OCI-LY7 (cell line): Measurements from ENCODE around the gene CCL14. TPM values are rescaled to one million over a fixed set of nuclear protein-coding genes. Genes with fewer than 3 reads are reported as not detected.

Source experiments
- BruUV-seq: library from RNA; stranded (reverse); fragments of 400-500 nt; replicated peaks from 2 replicates; lab custom pipeline; 2021; lab: Mats Ljungman, UMichigan
- CTCF ChIA-PET: fragments of 300-600 bp; sonication (Branson Sonifier 250); formaldehyde crosslinking; loops from one replicate; lab custom pipeline; 2022; ENCODE audit warnings: antibody characterized with exemption; ENCODE audit not compliant: unreplicated experiment; lab: Charles Lee
- POLR2A ChIA-PET: fragments of 300-600 bp; sonication (Branson Sonifier 250); formaldehyde crosslinking; loops from one replicate; lab custom pipeline; 2022; ENCODE audit warnings: antibody characterized with exemption; lab: Charles Lee
- DNase-seq: peaks from one replicate; pipeline ENCODE4 v3.0.0-alpha.2; 2015; ENCODE audit warnings: low spot score
- H2AFZ ChIP-seq: fragments of 200-600 bp; sonication (generic), shearing (Covaris generic); 2 replicates; pipeline ENCODE4 v1.6.1; 2014; ENCODE audit warnings: mild to moderate bottlenecking, antibody characterized with exemption, low read length, moderate library complexity
- H3K27ac ChIP-seq: fragments of 200-600 bp; sonication (generic); 2 replicates; pipeline ENCODE4 v1.5.1; 2014; ENCODE audit warnings: mixed run types, low read depth, mild to moderate bottlenecking, moderate library complexity, low read length, inconsistent platforms; ENCODE audit not compliant: poor library complexity, severe bottlenecking
- H3K36me3 ChIP-seq: fragments of 200-600 bp; sonication (generic); 2 replicates; pipeline ENCODE4 v1.6.1; 2014; ENCODE audit warnings: mild to moderate bottlenecking, antibody characterized with exemption, low read length, moderate library complexity, mixed read lengths; ENCODE audit not compliant: insufficient read depth
- H3K4me1 ChIP-seq: fragments of 200-600 bp; sonication (generic); 2 replicates; pipeline ENCODE4 v1.5.1; 2014; ENCODE audit warnings: mild to moderate bottlenecking, low read length; ENCODE audit not compliant: insufficient read depth, poor library complexity, severe bottlenecking
- H3K4me2 ChIP-seq: fragments of 200-600 bp; sonication (generic); 2 replicates; pipeline ENCODE4 v1.6.1; 2014; ENCODE audit warnings: mild to moderate bottlenecking, low read length
- H3K4me3 ChIP-seq: fragments of 200-600 bp; sonication (generic); 2 replicates; pipeline ENCODE4 v1.5.1; 2014; ENCODE audit warnings: mild to moderate bottlenecking, low read depth, low read length; ENCODE audit not compliant: poor library complexity, severe bottlenecking
- H3K79me2 ChIP-seq: fragments of 200-600 bp; sonication (generic); 2 replicates; pipeline ENCODE4 v1.6.1; 2016; ENCODE audit warnings: low read depth, mild to moderate bottlenecking, low read length, moderate library complexity, mixed read lengths; ENCODE audit not compliant: insufficient read depth
- H3K9me2 ChIP-seq: fragments of 200-600 bp; sonication (generic); 2 replicates; pipeline ENCODE4 v1.6.1; 2016; ENCODE audit warnings: mild to moderate bottlenecking, low read length, mixed read lengths; ENCODE audit not compliant: insufficient read depth
- H3K9me3 ChIP-seq: fragments of 200-600 bp; sonication (generic); 2 replicates; pipeline ENCODE4 v1.6.1; 2014; ENCODE audit warnings: mild to moderate bottlenecking, mixed run types, low read length, mixed read lengths
- H4K20me1 ChIP-seq: fragments of 200-600 bp; sonication (generic); 2 replicates; pipeline ENCODE4 v1.6.1; 2014; ENCODE audit warnings: mild to moderate bottlenecking, antibody characterized with exemption, low read length, moderate library complexity, mixed read lengths; ENCODE audit not compliant: insufficient read depth
- CTCF ChIP-seq: fragments of 200-600 bp; sonication (generic); conservative IDR thresholded peaks from 2 replicates; pipeline ENCODE4 v1.5.1; 2014; ENCODE audit warnings: mild to moderate bottlenecking, antibody characterized with exemption, low read length, moderate library complexity, mixed read lengths
- EZH2phosphoT487 ChIP-seq: fragments of 200-600 bp; sonication (generic); IDR thresholded peaks from 2 replicates; pipeline ENCODE4 v1.6.1; 2018; ENCODE audit warnings: low read depth, borderline replicate concordance, mild to moderate bottlenecking, mixed run types, antibody characterized with exemption, low read length, moderate library complexity, mixed read lengths
- intact Hi-C: fragments of 100-400 bp; cut with micrococcal nuclease; formaldehyde crosslinking; loops from one replicate; pipeline ENCODE4 v1.10.0; 2022; ENCODE audit not compliant: unreplicated experiment
- total RNA-seq, 2 experiments: library from RNA; depleted of rRNA in 1 of 2; stranded (reverse); fragments of >200 nt in 1 of 2; shearing (Covaris generic) in 1 of 2; gene quantifications; 2 replicates each; pipeline ENCODE4 v1.2.3, GENCODE V29; 2014 to 2022

Gene CCL14
- total RNA-seq, 2 experiments from 2014 or later, result not detected

- Histone ChIP-seq H3K27ac (no peak within 1 kb of the TSS), H3K79me2 (no peaks in the 10 kb centered on the region), H2AFZ (no peak within 1 kb of the TSS), H3K4me2 (no peak within 1 kb of the TSS), H3K4me3 (no peak within 1 kb of the TSS), H4K20me1 (no peaks in the 10 kb centered on the region), H3K9me2 (no peaks in the 10 kb centered on the region), H3K4me1 (no peaks in the 10 kb centered on the region), H3K9me3 (no peaks in the 10 kb centered on the region), H3K36me3 (no peaks in the 10 kb centered on the region)
- TF ChIP-seq CTCF (no peak), EZH2phosphoT487 (no peak)
- DNase-seq, result no peak
- intact Hi-C loops, result no loop called here
- BruUV-seq, result no TSS peak
- CTCF ChIA-PET, result no interaction called here
- POLR2A ChIA-PET, result interaction anchor here (0.6 to 1.3 kb wide), 2 partner anchors 28 to 111 kb away, joined by 3 to 8 read pairs; no protein-coding TSS in a partner anchor
Measured at GRCh38 chr17:36001110-36001771, 14.7 kb upstream of the CCL14 start, which contains the start of gene CCL15. CCL15 (minus strand) TSS chr17:36001553; CDS start chr17:36001492, 61 bp downstream.

- BruUV-seq, result no TSS peak
- intact Hi-C loops, result no loop called here
- DNase-seq, result no peak
- H3K9me3 ChIP-seq, result no peaks in the 10 kb centered on the region
- H3K4me2 ChIP-seq, result no peak overlapping the region
- no peak for TF ChIP-seq EZH2phosphoT487
- no peak for TF ChIP-seq CTCF
- H2AFZ ChIP-seq, result no peak overlapping the region
- no peaks in the 10 kb centered on the region for H4K20me1 ChIP-seq
- ChIA-PET CTCF (no interaction called here), POLR2A (interaction anchor here (1.3 kb wide), 1 partner anchor 27 kb away, joined by 8 read pairs; no protein-coding TSS in a partner anchor)
- H3K4me1 ChIP-seq, result no peaks in the 10 kb centered on the region
- no peaks in the 10 kb centered on the region for H3K36me3 ChIP-seq
- H3K27ac ChIP-seq, result no peak overlapping the region
- no peaks in the 10 kb centered on the region for H3K9me2 ChIP-seq
- H3K4me3 ChIP-seq, result no peak overlapping the region
- no peaks in the 10 kb centered on the region for H3K79me2 ChIP-seq
Measured at GRCh38 chr17:36000732-36001109, 14.2 kb upstream of the CCL14 start.

- no TSS peak for BruUV-seq
- Histone ChIP-seq H4K20me1 (no peaks in the 10 kb centered on the region), H3K79me2 (no peaks in the 10 kb centered on the region), H3K4me2 (no peak overlapping the region), H3K9me3 (no peaks in the 10 kb centered on the region), H3K27ac (no peak overlapping the region), H3K4me1 (no peaks in the 10 kb centered on the region), H2AFZ (no peak overlapping the region), H3K36me3 (no peaks in the 10 kb centered on the region), H3K9me2 (no peaks in the 10 kb centered on the region), H3K4me3 (no peak overlapping the region)
- intact Hi-C loops, result no loop called here
- DNase-seq, result no peak
- ChIA-PET CTCF (no interaction called here), POLR2A (no interaction called here)
- TF ChIP-seq CTCF (no peak), EZH2phosphoT487 (no peak)
Measured at GRCh38 chr17:35998756-35999155, 12.2 kb upstream of the CCL14 start.
